HCT116 (cell line): ENCODE data around the gene FBXO42.

Experiments used
- CEBPB ChIP-seq: IDR thresholded peaks from 2 replicates; pipeline ENCODE4 v1.6.1; 2012; ENCODE audit warnings: low read depth
- EGR1 ChIP-seq: IDR thresholded peaks from 2 replicates; pipeline ENCODE4 v1.6.1; 2012; ENCODE audit warnings: low read depth
- EZH2 ChIP-seq: fragments of 200-600 bp; sonication (generic); IDR thresholded peaks from 2 replicates; pipeline ENCODE4 v1.6.1; 2017; ENCODE audit warnings: antibody characterized with exemption, mixed run types
- EZH2phosphoT487 ChIP-seq: fragments of 200-600 bp; IDR thresholded peaks from 2 replicates; pipeline ENCODE4 v1.6.1; 2018; ENCODE audit warnings: antibody characterized with exemption, borderline replicate concordance
- SRF ChIP-seq: IDR thresholded peaks from 2 replicates; pipeline ENCODE4 v1.6.1; 2012; ENCODE audit warnings: low read depth
- YY1 ChIP-seq: IDR thresholded peaks from 2 replicates; pipeline ENCODE4 v1.6.1; 2011; ENCODE audit warnings: low read length, low read depth, moderate library complexity, mild to moderate bottlenecking; ENCODE audit not compliant: insufficient replicate concordance; ENCODE audit errors: extremely low read depth
- ZNF274 ChIP-seq: fragments of 200-500 bp; sonication (Bioruptor generic); IDR thresholded peaks from 2 replicates; pipeline ENCODE4 v1.6.1; 2014; ENCODE audit warnings: mild to moderate bottlenecking, low read depth, low read length, inconsistent platforms
- TF ChIP-seq, protein P1 (sequence below), 3 experiments: fragments of 200-600 bp in 1 of 3; sonication (generic) in 1 of 3; IDR thresholded peaks in 2 of 3; conservative IDR thresholded peaks in 1 of 3; 2 replicates each; pipeline ENCODE4 v1.5.1; 2012 to 2017; ENCODE audit warnings: low read depth in 2 of 3, low read length in 2 of 3, antibody characterized with exemption in 1 of 3, borderline replicate concordance in 1 of 3, control low read depth in 1 of 3, mild to moderate bottlenecking in 1 of 3, mixed read lengths in 1 of 3, mixed run types in 1 of 3, moderate library complexity in 1 of 3; ENCODE audit not compliant: insufficient read depth in 1 of 3
- TF ChIP-seq, protein P2 (sequence below): IDR thresholded peaks from 2 replicates; pipeline ENCODE4 v1.6.1; 2012
- TF ChIP-seq, protein P3 (sequence below): IDR thresholded peaks from 2 replicates; pipeline ENCODE4 v1.6.1; 2011; ENCODE audit warnings: mild to moderate bottlenecking, low read length, moderate library complexity; ENCODE audit not compliant: insufficient replicate concordance; ENCODE audit errors: extremely low read depth

DNA sequence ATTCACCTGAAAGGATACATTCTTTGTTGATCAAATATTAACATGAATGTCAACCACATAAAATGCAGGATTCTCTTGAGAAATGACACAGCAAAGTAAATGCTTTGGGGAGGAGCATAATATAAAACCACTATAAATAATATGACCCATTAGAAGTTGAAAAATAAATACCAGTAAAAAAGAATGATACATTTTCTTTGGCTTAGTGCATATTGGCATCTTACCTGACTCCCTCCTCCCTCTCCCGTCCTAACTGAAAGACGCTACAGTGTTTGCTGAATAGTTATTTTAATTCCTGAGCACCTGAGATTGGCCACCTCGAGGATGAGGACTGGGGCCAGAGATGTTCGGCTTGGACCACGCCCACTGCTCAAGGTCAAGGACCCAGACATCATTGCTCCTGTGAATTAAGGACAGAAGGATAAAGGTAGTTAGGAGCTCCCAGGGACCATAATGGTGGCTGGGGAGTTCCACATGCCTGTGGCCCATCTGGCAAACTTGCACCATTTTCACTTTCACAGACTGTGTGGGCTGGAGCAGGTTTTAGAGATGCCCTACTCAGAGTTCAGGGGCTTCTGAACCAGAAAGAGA lies 98.9 kb downstream of the FBXO42 start:
- TF ChIP-seq, protein P1, sequence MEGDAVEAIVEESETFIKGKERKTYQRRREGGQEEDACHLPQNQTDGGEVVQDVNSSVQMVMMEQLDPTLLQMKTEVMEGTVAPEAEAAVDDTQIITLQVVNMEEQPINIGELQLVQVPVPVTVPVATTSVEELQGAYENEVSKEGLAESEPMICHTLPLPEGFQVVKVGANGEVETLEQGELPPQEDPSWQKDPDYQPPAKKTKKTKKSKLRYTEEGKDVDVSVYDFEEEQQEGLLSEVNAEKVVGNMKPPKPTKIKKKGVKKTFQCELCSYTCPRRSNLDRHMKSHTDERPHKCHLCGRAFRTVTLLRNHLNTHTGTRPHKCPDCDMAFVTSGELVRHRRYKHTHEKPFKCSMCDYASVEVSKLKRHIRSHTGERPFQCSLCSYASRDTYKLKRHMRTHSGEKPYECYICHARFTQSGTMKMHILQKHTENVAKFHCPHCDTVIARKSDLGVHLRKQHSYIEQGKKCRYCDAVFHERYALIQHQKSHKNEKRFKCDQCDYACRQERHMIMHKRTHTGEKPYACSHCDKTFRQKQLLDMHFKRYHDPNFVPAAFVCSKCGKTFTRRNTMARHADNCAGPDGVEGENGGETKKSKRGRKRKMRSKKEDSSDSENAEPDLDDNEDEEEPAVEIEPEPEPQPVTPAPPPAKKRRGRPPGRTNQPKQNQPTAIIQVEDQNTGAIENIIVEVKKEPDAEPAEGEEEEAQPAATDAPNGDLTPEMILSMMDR (IDR thresholded peaks at IDR 0.05 in 2 of 3, conservative IDR thresholded peaks at IDR 0.05 in 1 of 3; ENCODE audit: borderline replicate concordance in 1 of 3, insufficient read depth in 1 of 3, low read depth in 2 of 3, low read length in 2 of 3), result no peak
- TF ChIP-seq, protein P2, sequence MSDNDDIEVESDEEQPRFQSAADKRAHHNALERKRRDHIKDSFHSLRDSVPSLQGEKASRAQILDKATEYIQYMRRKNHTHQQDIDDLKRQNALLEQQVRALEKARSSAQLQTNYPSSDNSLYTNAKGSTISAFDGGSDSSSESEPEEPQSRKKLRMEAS, result no peak
- TF ChIP-seq EGR1, result no peak
- TF ChIP-seq EZH2phosphoT487, result no peak
- TF ChIP-seq, protein P3, sequence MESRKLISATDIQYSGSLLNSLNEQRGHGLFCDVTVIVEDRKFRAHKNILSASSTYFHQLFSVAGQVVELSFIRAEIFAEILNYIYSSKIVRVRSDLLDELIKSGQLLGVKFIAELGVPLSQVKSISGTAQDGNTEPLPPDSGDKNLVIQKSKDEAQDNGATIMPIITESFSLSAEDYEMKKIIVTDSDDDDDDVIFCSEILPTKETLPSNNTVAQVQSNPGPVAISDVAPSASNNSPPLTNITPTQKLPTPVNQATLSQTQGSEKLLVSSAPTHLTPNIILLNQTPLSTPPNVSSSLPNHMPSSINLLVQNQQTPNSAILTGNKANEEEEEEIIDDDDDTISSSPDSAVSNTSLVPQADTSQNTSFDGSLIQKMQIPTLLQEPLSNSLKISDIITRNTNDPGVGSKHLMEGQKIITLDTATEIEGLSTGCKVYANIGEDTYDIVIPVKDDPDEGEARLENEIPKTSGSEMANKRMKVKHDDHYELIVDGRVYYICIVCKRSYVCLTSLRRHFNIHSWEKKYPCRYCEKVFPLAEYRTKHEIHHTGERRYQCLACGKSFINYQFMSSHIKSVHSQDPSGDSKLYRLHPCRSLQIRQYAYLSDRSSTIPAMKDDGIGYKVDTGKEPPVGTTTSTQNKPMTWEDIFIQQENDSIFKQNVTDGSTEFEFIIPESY, result no peak
- TF ChIP-seq EZH2, result no peak
- no peak for TF ChIP-seq ZNF274
- TF ChIP-seq CEBPB, result no peak
- TF ChIP-seq SRF, result no peak
- TF ChIP-seq YY1, result no peak
